CD4-positive, alpha-beta T cell (primary cell): ENCODE measurements around the gene MCC. TPM values are rescaled to one million over a fixed set of nuclear protein-coding genes. Genes with fewer than 3 reads are reported as not detected.

Experiments used
- ATAC-seq: fragments of 200-7000 bp; cut with Tn5 transposase; one replicate; pipeline ENCODE4 v1.10.0; 2022; ENCODE audit warnings: mild to moderate bottlenecking; ENCODE audit not compliant: poor library complexity
- CTCF ChIA-PET: fragments of 350-600 bp; sonication (Branson Sonifier 250); formaldehyde crosslinking; loops from one replicate; lab custom pipeline; 2021; ENCODE audit warnings: antibody characterized with exemption, inconsistent platforms; lab: Charles Lee
- POLR2A ChIA-PET: fragments of 350-600 bp; sonication (Branson Sonifier 250); formaldehyde crosslinking; loops from one replicate; lab custom pipeline; 2021; ENCODE audit warnings: antibody characterized with exemption, inconsistent platforms; lab: Charles Lee
- DNase-seq, 14 experiments: peaks; one replicate each; pipeline ENCODE4 v3.0.0-alpha.2; 2013 to 2020; ENCODE audit warnings: mixed read lengths in 2 of 14
- H3K27ac ChIP-seq, 2 donors: one replicate each; pipeline versions ENCODE4 v1.5.1 to v1.7.0; 2013; ENCODE audit warnings: low read length in 2 of 2, low read depth in 1 of 2, mild to moderate bottlenecking in 1 of 2
- H3K27me3 ChIP-seq, 2 experiments: 1 replicate in 1 of 2; 2 replicates in 1 of 2; pipeline versions ENCODE4 v1.6.1 to v1.7.0; 2013; ENCODE audit warnings: low read length in 2 of 2, control low read depth in 1 of 2, mild to moderate bottlenecking in 1 of 2, moderate library complexity in 1 of 2; ENCODE audit not compliant: insufficient read depth in 2 of 2, control insufficient read depth in 1 of 2
- H3K36me3 ChIP-seq: one replicate; pipeline ENCODE4 v1.6.1; 2013; ENCODE audit warnings: low read length, control low read depth; ENCODE audit not compliant: insufficient read depth
- H3K4me1 ChIP-seq: one replicate; pipeline ENCODE4 v1.6.1; 2013; ENCODE audit warnings: low read length, control low read depth; ENCODE audit not compliant: insufficient read depth
- H3K4me3 ChIP-seq: one replicate; pipeline ENCODE4 v1.5.1; 2013; ENCODE audit warnings: mild to moderate bottlenecking, low read length, moderate library complexity
- H3K9me3 ChIP-seq, 2 experiments: 1 replicate in 1 of 2; 2 replicates in 1 of 2; pipeline versions ENCODE4 v1.6.1 to v1.7.0; 2013; ENCODE audit warnings: low read length in 2 of 2, mild to moderate bottlenecking in 2 of 2, control low read depth in 1 of 2, moderate library complexity in 1 of 2; ENCODE audit not compliant: control insufficient read depth in 1 of 2, insufficient read depth in 1 of 2
- H3K27ac Mint-ChIP-seq: one replicate; pipeline ENCODE4 v1.8.0; 2020; ENCODE audit warnings: mixed read lengths
- H3K27me3 Mint-ChIP-seq: one replicate; pipeline ENCODE4 v1.8.0; 2021; ENCODE audit warnings: mixed read lengths
- H3K36me3 Mint-ChIP-seq: one replicate; pipeline ENCODE4 v1.8.0; 2021; ENCODE audit warnings: low read depth, mixed read lengths
- H3K4me1 Mint-ChIP-seq: one replicate; pipeline ENCODE4 v1.8.0; 2021; ENCODE audit warnings: low read depth, mixed read lengths
- H3K4me3 Mint-ChIP-seq: one replicate; pipeline ENCODE4 v1.8.0; 2020; ENCODE audit warnings: mild to moderate bottlenecking, mixed read lengths
- H3K9me3 Mint-ChIP-seq: one replicate; pipeline ENCODE4 v1.8.0; 2020; ENCODE audit warnings: mixed read lengths
- intact Hi-C, 2 experiments: fragments of 100-400 bp; cut with DNase I in 1 of 2; cut with micrococcal nuclease in 1 of 2; formaldehyde crosslinking; loops; one replicate each; pipeline versions ENCODE4 v1.15.1 to v1.9.0; 2023 to 2025; cut with DNase I, micrococcal nuclease
- total RNA-seq, 174 experiments: library from RNA in 2 of 174; stranded (reverse) in 2 of 174; gene quantifications; one replicate each; pipeline ENCODE4 v1.2.3 and lab custom pipeline; 2021 to 2026
- TF ChIP-seq, protein P1 (sequence below): fragments of 200-600 bp; IDR thresholded peaks from one replicate; pipeline ENCODE4 v1.8.0; 2022; ENCODE audit warnings: antibody characterized with exemption, mild to moderate bottlenecking

Gene MCC
- total RNA-seq, 2 experiments from 2014 or later = 3.2 to 3.3 TPM

DNA sequence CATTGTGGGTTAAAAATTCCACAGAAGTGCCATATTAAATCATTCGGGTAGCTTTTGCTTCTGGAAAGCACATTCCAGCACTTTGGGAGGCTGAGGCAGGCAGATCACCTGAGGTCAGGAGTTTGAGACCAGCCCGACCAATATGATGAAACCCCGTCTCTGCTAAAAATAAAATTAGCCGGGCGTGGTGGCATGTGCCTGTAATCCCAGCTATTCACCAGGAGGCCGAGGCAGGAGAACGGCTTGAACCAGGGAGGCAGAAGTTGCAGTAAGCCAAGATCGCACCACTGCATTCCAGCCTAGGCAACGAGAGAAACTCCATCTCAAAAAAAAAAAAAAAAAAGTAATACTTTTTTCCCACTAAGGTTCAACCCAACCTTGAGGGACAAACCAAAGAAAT is 243.3 kb downstream of the MCC start:
- CTCF ChIA-PET = no interaction called here

DNA sequence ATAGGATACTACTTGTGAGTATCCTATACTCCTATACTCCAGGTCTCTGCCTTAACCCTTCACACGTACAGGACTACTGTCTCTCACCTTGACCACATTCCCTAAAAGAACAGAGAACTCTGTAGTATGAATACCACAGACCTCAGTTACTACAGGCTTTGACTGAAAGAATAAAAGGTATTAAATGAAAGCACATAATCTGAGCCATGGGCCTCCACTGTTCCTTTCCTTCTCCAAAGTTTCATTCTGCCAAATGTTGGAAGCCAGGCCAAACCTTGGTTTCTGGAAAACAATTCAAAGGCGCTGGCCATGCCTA is 244.9 kb downstream of the MCC start:
- TF ChIP-seq, protein P1, sequence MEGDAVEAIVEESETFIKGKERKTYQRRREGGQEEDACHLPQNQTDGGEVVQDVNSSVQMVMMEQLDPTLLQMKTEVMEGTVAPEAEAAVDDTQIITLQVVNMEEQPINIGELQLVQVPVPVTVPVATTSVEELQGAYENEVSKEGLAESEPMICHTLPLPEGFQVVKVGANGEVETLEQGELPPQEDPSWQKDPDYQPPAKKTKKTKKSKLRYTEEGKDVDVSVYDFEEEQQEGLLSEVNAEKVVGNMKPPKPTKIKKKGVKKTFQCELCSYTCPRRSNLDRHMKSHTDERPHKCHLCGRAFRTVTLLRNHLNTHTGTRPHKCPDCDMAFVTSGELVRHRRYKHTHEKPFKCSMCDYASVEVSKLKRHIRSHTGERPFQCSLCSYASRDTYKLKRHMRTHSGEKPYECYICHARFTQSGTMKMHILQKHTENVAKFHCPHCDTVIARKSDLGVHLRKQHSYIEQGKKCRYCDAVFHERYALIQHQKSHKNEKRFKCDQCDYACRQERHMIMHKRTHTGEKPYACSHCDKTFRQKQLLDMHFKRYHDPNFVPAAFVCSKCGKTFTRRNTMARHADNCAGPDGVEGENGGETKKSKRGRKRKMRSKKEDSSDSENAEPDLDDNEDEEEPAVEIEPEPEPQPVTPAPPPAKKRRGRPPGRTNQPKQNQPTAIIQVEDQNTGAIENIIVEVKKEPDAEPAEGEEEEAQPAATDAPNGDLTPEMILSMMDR = no peak
- Mint-ChIP-seq H3K27me3 (peaks cover 5% of the 10 kb centered on the region), H3K9me3 (no peaks in the 10 kb centered on the region), H3K27ac (no peak overlapping the region), H3K36me3 (no peaks in the 10 kb centered on the region), H3K4me1 (no peaks in the 10 kb centered on the region), H3K4me3 (no peak overlapping the region)
- H3K27me3 ChIP-seq = no peaks in the 10 kb centered on the region
- H3K4me1 ChIP-seq = no peaks in the 10 kb centered on the region
- DNase-seq = no peak
- ATAC-seq = no peak
- intact Hi-C loops = no loop called here
- ChIA-PET POLR2A (no interaction called here), CTCF (no interaction called here)
- no peaks in the 10 kb centered on the region for H3K9me3 ChIP-seq
- H3K27ac ChIP-seq = no peak overlapping the region
- no peaks in the 10 kb centered on the region for H3K36me3 ChIP-seq
- no peak overlapping the region for H3K4me3 ChIP-seq

More for the DNA sequence above, 243.3 kb downstream of the MCC start:
- TF ChIP-seq, protein P1 = no peak
- Histone ChIP-seq H3K27ac (no peak overlapping the region), H3K4me1 (no peaks in the 10 kb centered on the region), H3K27me3 (no peaks in the 10 kb centered on the region), H3K36me3 (no peaks in the 10 kb centered on the region), H3K4me3 (no peak overlapping the region), H3K9me3 (no peaks in the 10 kb centered on the region)
- ATAC-seq (no peak), DNase-seq (no peak)
- Mint-ChIP-seq H3K27me3 (peaks cover 12% of the 10 kb centered on the region), H3K27ac (no peak overlapping the region), H3K4me3 (no peak overlapping the region), H3K4me1 (no peaks in the 10 kb centered on the region), H3K36me3 (no peaks in the 10 kb centered on the region), H3K9me3 (no peaks in the 10 kb centered on the region)
- intact Hi-C loops = no loop called here
- POLR2A ChIA-PET = no interaction called here

DNA sequence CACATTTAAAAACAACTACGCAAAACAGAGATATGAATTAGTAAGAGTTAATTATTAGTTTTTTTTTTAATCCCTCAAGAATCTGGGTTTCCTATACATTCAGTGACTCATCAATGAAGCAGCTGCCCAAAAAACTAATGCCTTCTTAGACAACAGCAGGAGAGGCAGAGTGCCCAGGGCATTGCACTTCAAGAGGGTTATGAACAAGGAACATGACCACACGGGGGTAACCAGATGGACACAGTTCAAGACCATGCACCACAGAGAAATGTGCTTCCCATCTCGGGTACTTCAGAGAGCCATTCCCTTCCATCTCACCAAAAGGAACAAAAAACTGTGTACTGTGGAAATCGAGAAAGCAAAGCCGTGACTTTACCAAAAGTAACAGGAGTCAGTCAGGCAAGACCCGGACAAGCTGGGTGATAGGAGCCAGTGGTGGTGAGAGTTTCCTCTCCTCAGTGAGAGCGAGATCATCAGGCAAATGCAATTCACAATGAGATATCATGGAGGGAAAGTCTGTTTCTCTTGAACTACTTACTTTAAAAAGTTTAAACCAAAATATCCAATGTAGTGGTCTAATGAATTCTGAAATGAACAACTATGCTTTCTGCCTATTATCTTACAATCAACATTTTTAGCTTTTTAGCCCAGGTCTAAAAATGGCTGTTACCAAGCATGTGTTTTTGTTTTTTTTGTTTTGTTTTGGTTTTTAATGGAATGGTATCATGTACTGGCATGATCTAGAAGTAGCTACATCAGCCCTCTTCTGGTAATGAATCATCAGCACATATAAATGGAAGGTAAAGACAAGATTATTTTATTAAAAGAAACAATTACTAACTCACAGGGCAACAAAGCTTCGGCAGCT is 245.5 kb downstream of the MCC start:
- no peaks in the 10 kb centered on the region for H3K27me3 ChIP-seq
- H3K4me1 Mint-ChIP-seq = no peaks in the 10 kb centered on the region
- intact Hi-C loops = no loop called here
- H3K9me3 ChIP-seq = no peaks in the 10 kb centered on the region
- no peak for DNase-seq
- no peak overlapping the region for H3K27ac ChIP-seq
- H3K9me3 Mint-ChIP-seq = no peaks in the 10 kb centered on the region
- no peak overlapping the region for H3K4me3 ChIP-seq
- no peak for ATAC-seq
- CTCF ChIA-PET = no interaction called here
- peaks cover 6% of the 10 kb centered on the region for H3K27me3 Mint-ChIP-seq
- no peaks in the 10 kb centered on the region for H3K36me3 ChIP-seq
- no peak overlapping the region for H3K27ac Mint-ChIP-seq
- H3K4me3 Mint-ChIP-seq = no peak overlapping the region
- TF ChIP-seq, protein P1 = no peak
- POLR2A ChIA-PET = no interaction called here
- no peaks in the 10 kb centered on the region for H3K4me1 ChIP-seq
- H3K36me3 Mint-ChIP-seq = no peaks in the 10 kb centered on the region
